Measurements from ENCODE around the gene KCNJ4.
A peak's percentile ranks its signal among the peaks of the same experiment; 100 is the strongest.

Gene KCNJ4

DNA sequence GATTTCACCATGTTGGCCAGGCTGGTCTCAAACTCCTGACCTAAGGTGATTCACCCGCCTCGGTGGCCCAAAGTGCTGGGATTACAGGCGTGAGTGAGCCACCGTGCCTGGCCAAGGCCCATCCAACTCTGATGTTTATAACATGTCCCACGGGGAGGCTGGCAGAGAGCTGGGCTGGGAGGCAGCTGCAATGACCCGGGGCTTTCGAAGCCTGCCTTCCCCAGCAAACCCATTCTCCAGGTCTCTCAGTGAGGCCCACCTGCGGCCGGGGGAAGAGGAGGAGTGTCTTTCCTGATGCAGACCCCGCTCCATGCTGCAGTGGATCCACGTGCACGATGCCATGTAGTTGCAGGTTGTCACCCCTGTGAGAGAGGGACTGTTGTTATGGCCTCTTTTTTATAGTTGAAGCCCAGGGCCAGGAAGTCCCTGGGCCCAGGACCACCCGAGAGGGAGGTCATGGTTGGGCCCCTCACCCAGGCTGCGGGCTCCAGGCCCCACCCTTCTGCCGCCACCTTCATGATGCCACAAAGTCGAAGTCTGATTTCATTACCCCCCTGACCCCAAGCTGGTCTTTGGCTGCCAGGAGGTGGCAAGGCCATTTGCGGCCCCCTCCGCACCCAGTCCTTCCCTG is 38.3 kb downstream of the KCNJ4 start:
- intact Hi-C loops (cut with DNase I; ENCODE audit: low total_unique reads) = no loop called here
- Histone ChIP-seq H3K4me3 (no peak overlapping the region), H3K4me1 (peaks cover 0 to 12% (median 11%) of the 10 kb centered on the region in 4 donors), H3K27me3 (peaks cover 0 to 10% of the 10 kb centered on the region in 2 donors), H3K9me3 (no peaks in the 10 kb centered on the region), H3K36me3 (no peaks in the 10 kb centered on the region), H3K27ac (no peak overlapping the region)
- TF ChIP-seq CTCF (IDR thresholded peaks at IDR 0.05) = no peak
- DNase-seq = peak in 1 of 2 donors; percentile 55

- H3K9me3 ChIP-seq = no peaks in the 10 kb centered on the region
- peak in 1 of 2 donors; percentile 59 for DNase-seq
- TF ChIP-seq CTCF (IDR thresholded peaks at IDR 0.05) = no peak
- intact Hi-C loops (cut with DNase I; ENCODE audit: low total_unique reads) = no loop called here
- H3K36me3 ChIP-seq = no peaks in the 10 kb centered on the region
- no peak overlapping the region for H3K4me3 ChIP-seq
- H3K4me1 ChIP-seq = peaks cover 0 to 12% (median 11%) of the 10 kb centered on the region in 4 donors
- H3K27ac ChIP-seq = no peak overlapping the region
- peaks cover 0 to 10% of the 10 kb centered on the region in 2 donors for H3K27me3 ChIP-seq
Observed at GRCh38 chr22:38415561-38416321, 39.3 kb downstream of the KCNJ4 start.

GRCh38 chr22:38415046-38415445 is 40.0 kb downstream of the KCNJ4 start:
- Histone ChIP-seq H3K4me1 (peaks cover 0 to 12% (median 11%) of the 10 kb centered on the region in 4 donors), H3K9me3 (no peaks in the 10 kb centered on the region), H3K36me3 (no peaks in the 10 kb centered on the region), H3K27ac (no peak overlapping the region), H3K27me3 (peaks cover 0 to 10% of the 10 kb centered on the region in 2 donors), H3K4me3 (no peak overlapping the region)
- intact Hi-C loops (cut with DNase I; ENCODE audit: low total_unique reads) = no loop called here
- no peak for TF ChIP-seq CTCF (IDR thresholded peaks at IDR 0.05)
- DNase-seq = peak in 1 of 2 donors; percentile 25

DNA sequence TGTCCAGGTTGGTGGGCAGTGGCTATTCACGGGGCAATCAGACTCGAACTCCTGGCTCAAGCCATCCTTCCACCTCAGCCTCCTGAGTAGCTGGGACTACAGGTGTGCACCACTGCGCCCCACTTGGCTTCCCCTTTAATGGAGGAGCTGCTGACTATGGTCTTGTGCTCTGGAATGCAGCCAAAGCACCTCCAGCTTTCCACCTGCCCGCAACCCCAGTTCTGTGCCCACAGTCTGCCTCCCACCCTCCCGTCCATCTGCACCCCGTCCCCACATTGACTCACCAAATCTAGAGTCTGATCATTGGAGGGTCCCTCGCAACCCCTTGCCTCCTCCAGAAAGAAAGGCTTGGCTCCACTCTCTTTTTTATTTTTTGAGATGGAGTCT is 41.0 kb downstream of the KCNJ4 start:
- no peak for TF ChIP-seq CTCF (IDR thresholded peaks at IDR 0.05)
- no peaks in the 10 kb centered on the region for H3K36me3 ChIP-seq
- H3K9me3 ChIP-seq = no peaks in the 10 kb centered on the region
- peak in 1 of 2 donors; percentile 23 for DNase-seq
- H3K27ac ChIP-seq = no peak overlapping the region
- H3K4me3 ChIP-seq = no peak overlapping the region
- peaks cover 0 to 10% of the 10 kb centered on the region in 2 donors for H3K27me3 ChIP-seq
- intact Hi-C loops (cut with DNase I; ENCODE audit: low total_unique reads) = no loop called here
- H3K4me1 ChIP-seq = peaks cover 0 to 12% (median 11%) of the 10 kb centered on the region in 4 donors

GRCh38 chr22:38413085-38414008 is 41.7 kb downstream of the KCNJ4 start:
- no peak for TF ChIP-seq CTCF (IDR thresholded peaks at IDR 0.05)
- Histone ChIP-seq H3K4me3 (peak overlapping the region in 1 of 2 donors; percentile 29), H3K36me3 (no peaks in the 10 kb centered on the region), H3K27ac (no peak overlapping the region), H3K9me3 (no peaks in the 10 kb centered on the region), H3K27me3 (peaks cover 0 to 10% of the 10 kb centered on the region in 2 donors), H3K4me1 (peaks cover 0 to 12% (median 11%) of the 10 kb centered on the region in 4 donors)
- peak in 1 of 2 donors; percentile 65 for DNase-seq
- intact Hi-C loops (cut with DNase I; ENCODE audit: low total_unique reads) = no loop called here
